ENCODE results near the gene CALM3. TPM values are rescaled to one million over a fixed set of nuclear protein-coding genes. Genes with fewer than 3 reads are reported as not detected.

Gene CALM3
- total and polyA plus RNA-seq, 2 of the 13 experiments (the other 11 are each of a cell fraction or from before 2014, with no cell fraction given), result 239 to 258 TPM

DNA sequence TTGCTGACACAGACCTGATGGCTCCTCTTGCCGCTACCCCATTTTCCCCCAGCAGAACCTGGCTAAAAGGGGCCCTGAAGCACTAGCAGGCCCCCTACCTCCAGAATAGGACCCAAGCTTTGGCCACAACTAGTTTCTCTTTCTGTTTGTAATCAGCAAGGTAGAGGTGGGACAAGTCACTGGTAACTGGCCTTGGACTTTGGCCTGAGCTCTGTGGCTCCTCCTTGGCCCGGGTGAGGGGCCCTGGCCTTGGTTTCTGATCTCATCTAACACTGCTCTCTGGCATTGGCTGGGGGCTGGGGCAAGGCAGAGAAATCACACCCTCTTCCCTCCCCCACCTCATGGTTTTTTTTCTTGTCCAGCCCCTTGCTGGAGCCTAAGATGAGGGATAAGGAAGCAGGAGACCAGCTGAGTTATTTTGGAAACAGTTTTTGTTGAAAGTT lies 2.1 kb downstream of the CALM3 start (continued):
- TF ChIP-seq, protein P1, sequence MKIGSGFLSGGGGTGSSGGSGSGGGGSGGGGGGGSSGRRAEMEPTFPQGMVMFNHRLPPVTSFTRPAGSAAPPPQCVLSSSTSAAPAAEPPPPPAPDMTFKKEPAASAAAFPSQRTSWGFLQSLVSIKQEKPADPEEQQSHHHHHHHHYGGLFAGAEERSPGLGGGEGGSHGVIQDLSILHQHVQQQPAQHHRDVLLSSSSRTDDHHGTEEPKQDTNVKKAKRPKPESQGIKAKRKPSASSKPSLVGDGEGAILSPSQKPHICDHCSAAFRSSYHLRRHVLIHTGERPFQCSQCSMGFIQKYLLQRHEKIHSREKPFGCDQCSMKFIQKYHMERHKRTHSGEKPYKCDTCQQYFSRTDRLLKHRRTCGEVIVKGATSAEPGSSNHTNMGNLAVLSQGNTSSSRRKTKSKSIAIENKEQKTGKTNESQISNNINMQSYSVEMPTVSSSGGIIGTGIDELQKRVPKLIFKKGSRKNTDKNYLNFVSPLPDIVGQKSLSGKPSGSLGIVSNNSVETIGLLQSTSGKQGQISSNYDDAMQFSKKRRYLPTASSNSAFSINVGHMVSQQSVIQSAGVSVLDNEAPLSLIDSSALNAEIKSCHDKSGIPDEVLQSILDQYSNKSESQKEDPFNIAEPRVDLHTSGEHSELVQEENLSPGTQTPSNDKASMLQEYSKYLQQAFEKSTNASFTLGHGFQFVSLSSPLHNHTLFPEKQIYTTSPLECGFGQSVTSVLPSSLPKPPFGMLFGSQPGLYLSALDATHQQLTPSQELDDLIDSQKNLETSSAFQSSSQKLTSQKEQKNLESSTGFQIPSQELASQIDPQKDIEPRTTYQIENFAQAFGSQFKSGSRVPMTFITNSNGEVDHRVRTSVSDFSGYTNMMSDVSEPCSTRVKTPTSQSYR (CRISPR knock-in tag; IDR thresholded peaks at IDR 0.05; ENCODE audit: borderline replicate concordance), result peak; percentile 84; the same call in 1 of the 2 replicates
- peak; percentile 66 for TF ChIP-seq NR2F6 (IDR thresholded peaks at IDR 0.05)
- TF ChIP-seq NR2F6 (CRISPR knock-in tag; IDR thresholded peaks at IDR 0.05), result peak; percentile 31; the same call in 1 of the 2 replicates
- TF ChIP-seq, protein P2, sequence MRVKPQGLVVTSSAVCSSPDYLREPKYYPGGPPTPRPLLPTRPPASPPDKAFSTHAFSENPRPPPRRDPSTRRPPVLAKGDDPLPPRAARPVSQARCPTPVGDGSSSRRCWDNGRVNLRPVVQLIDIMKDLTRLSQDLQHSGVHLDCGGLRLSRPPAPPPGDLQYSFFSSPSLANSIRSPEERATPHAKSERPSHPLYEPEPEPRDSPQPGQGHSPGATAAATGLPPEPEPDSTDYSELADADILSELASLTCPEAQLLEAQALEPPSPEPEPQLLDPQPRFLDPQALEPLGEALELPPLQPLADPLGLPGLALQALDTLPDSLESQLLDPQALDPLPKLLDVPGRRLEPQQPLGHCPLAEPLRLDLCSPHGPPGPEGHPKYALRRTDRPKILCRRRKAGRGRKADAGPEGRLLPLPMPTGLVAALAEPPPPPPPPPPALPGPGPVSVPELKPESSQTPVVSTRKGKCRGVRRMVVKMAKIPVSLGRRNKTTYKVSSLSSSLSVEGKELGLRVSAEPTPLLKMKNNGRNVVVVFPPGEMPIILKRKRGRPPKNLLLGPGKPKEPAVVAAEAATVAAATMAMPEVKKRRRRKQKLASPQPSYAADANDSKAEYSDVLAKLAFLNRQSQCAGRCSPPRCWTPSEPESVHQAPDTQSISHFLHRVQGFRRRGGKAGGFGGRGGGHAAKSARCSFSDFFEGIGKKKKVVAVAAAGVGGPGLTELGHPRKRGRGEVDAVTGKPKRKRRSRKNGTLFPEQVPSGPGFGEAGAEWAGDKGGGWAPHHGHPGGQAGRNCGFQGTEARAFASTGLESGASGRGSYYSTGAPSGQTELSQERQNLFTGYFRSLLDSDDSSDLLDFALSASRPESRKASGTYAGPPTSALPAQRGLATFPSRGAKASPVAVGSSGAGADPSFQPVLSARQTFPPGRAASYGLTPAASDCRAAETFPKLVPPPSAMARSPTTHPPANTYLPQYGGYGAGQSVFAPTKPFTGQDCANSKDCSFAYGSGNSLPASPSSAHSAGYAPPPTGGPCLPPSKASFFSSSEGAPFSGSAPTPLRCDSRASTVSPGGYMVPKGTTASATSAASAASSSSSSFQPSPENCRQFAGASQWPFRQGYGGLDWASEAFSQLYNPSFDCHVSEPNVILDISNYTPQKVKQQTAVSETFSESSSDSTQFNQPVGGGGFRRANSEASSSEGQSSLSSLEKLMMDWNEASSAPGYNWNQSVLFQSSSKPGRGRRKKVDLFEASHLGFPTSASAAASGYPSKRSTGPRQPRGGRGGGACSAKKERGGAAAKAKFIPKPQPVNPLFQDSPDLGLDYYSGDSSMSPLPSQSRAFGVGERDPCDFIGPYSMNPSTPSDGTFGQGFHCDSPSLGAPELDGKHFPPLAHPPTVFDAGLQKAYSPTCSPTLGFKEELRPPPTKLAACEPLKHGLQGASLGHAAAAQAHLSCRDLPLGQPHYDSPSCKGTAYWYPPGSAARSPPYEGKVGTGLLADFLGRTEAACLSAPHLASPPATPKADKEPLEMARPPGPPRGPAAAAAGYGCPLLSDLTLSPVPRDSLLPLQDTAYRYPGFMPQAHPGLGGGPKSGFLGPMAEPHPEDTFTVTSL (CRISPR knock-in tag; IDR thresholded peaks at IDR 0.05; ENCODE audit: borderline replicate concordance), result peak; percentile 21; the same call in 1 of the 2 replicates
- TF ChIP-seq ZNF883 (CRISPR knock-in tag; IDR thresholded peaks at IDR 0.05; ENCODE audit: not compliant biosample characterization), result peak; percentile 61
- TF ChIP-seq, protein P3, sequence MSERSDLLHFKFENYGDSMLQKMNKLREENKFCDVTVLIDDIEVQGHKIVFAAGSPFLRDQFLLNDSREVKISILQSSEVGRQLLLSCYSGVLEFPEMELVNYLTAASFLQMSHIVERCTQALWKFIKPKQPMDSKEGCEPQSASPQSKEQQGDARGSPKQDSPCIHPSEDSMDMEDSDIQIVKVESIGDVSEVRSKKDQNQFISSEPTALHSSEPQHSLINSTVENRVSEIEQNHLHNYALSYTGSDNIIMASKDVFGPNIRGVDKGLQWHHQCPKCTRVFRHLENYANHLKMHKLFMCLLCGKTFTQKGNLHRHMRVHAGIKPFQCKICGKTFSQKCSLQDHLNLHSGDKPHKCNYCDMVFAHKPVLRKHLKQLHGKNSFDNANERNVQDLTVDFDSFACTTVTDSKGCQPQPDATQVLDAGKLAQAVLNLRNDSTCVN (CRISPR knock-in tag; IDR thresholded peaks at IDR 0.05; ENCODE audit: borderline replicate concordance), result no peak
- TF ChIP-seq, protein P4, sequence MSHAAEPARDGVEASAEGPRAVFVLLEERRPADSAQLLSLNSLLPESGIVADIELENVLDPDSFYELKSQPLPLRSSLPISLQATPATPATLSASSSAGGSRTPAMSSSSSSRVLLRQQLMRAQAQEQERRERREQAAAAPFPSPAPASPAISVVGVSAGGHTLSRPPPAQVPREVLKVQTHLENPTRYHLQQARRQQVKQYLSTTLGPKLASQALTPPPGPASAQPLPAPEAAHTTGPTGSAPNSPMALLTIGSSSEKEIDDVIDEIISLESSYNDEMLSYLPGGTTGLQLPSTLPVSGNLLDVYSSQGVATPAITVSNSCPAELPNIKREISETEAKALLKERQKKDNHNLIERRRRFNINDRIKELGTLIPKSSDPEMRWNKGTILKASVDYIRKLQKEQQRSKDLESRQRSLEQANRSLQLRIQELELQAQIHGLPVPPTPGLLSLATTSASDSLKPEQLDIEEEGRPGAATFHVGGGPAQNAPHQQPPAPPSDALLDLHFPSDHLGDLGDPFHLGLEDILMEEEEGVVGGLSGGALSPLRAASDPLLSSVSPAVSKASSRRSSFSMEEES (CRISPR knock-in tag; IDR thresholded peaks at IDR 0.05), result peak; percentile 19; the same call in 1 of the 2 replicates
- TF ChIP-seq, protein P5, sequence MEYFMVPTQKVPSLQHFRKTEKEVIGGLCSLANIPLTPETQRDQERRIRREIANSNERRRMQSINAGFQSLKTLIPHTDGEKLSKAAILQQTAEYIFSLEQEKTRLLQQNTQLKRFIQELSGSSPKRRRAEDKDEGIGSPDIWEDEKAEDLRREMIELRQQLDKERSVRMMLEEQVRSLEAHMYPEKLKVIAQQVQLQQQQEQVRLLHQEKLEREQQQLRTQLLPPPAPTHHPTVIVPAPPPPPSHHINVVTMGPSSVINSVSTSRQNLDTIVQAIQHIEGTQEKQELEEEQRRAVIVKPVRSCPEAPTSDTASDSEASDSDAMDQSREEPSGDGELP (IDR thresholded peaks at IDR 0.05; ENCODE audit: borderline replicate concordance, low read depth), result peak; percentile 25; the same call in 1 of the 2 replicates
- TF ChIP-seq, protein P6, sequence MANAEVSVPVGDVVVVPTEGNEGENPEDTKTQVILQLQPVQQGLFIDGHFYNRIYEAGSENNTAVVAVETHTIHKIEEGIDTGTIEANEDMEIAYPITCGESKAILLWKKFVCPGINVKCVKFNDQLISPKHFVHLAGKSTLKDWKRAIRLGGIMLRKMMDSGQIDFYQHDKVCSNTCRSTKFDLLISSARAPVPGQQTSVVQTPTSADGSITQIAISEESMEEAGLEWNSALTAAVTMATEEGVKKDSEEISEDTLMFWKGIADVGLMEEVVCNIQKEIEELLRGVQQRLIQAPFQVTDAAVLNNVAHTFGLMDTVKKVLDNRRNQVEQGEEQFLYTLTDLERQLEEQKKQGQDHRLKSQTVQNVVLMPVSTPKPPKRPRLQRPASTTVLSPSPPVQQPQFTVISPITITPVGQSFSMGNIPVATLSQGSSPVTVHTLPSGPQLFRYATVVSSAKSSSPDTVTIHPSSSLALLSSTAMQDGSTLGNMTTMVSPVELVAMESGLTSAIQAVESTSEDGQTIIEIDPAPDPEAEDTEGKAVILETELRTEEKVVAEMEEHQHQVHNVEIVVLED (CRISPR knock-in tag; IDR thresholded peaks at IDR 0.05; ENCODE audit: borderline replicate concordance), result 0 out of 2 replicates have a peak, but pooled peaks have one; percentile 19
- TF ChIP-seq ZSCAN29 (CRISPR knock-in tag; conservative IDR thresholded peaks at IDR 0.05), result 0 out of 2 replicates have a peak, but pooled peaks have one; percentile 55
- peak; percentile 78; the same call in 1 of the 2 replicates for TF ChIP-seq PAF1 (CRISPR knock-in tag; IDR thresholded peaks at IDR 0.05)

Data from HepG2 (cell line).